Measurements from ENCODE around the gene ZNF33B.

Gene ZNF33B

GRCh38 chr10:42646687-42647640, 8.6 kb upstream of the ZNF33B start:
- Histone ChIP-seq H3K36me3 (ENCODE audit: insufficient read depth, low read length) (no peaks in the 10 kb centered on the region), H3K79me2 (ENCODE audit: insufficient read depth, low read length) (no peaks in the 10 kb centered on the region), H3K9me3 (ENCODE audit: insufficient read depth, low read length, severe bottlenecking) (no peaks in the 10 kb centered on the region), H3K4me3 (ENCODE audit: low read depth in 1 of 2, low read length in 2 of 2) (no peak overlapping the region), H3K4me2 (ENCODE audit: insufficient read depth, low read length) (no peak overlapping the region), H2AFZ (ENCODE audit: low read depth, low read length) (no peak overlapping the region), H3K27me3 (ENCODE audit: insufficient read depth, low read length, poor library complexity) (no peaks in the 10 kb centered on the region), H4K20me1 (ENCODE audit: insufficient read depth, low read length) (no peaks in the 10 kb centered on the region), H3K27ac (ENCODE audit: low read length) (no peak overlapping the region), H3K4me1 (ENCODE audit: insufficient read depth, low read length) (no peaks in the 10 kb centered on the region), H3K9ac (ENCODE audit: low read depth, low read length) (no peak overlapping the region)
- TF ChIP-seq CTCF (IDR thresholded peaks at IDR 0.05; ENCODE audit: borderline replicate concordance, extremely low read depth, low read length, poor library complexity, severe bottlenecking) (no peak), EZH2 (IDR thresholded peaks at IDR 0.05; ENCODE audit: borderline replicate concordance, low read depth, low read length, severe bottlenecking) (no peak)
- DNase-seq (no peak), ATAC-seq (ENCODE audit: insufficient read depth, low read depth) (no peak)

- TF ChIP-seq EZH2 (IDR thresholded peaks at IDR 0.05; ENCODE audit: borderline replicate concordance, low read depth, low read length, severe bottlenecking) = no peak
- no peak for TF ChIP-seq CTCF (IDR thresholded peaks at IDR 0.05; ENCODE audit: borderline replicate concordance, extremely low read depth, low read length, poor library complexity, severe bottlenecking)
- Histone ChIP-seq H3K4me3 (ENCODE audit: low read depth in 1 of 2, low read length in 2 of 2) (no peak overlapping the region), H3K27me3 (ENCODE audit: insufficient read depth, low read length, poor library complexity) (no peaks in the 10 kb centered on the region), H3K27ac (ENCODE audit: low read length) (no peak overlapping the region), H4K20me1 (ENCODE audit: insufficient read depth, low read length) (no peaks in the 10 kb centered on the region), H3K4me1 (ENCODE audit: insufficient read depth, low read length) (no peaks in the 10 kb centered on the region), H3K36me3 (ENCODE audit: insufficient read depth, low read length) (no peaks in the 10 kb centered on the region), H2AFZ (ENCODE audit: low read depth, low read length) (no peak overlapping the region), H3K4me2 (ENCODE audit: insufficient read depth, low read length) (no peak overlapping the region), H3K79me2 (ENCODE audit: insufficient read depth, low read length) (no peaks in the 10 kb centered on the region), H3K9ac (ENCODE audit: low read depth, low read length) (no peak overlapping the region), H3K9me3 (ENCODE audit: insufficient read depth, low read length, severe bottlenecking) (no peaks in the 10 kb centered on the region)
- DNase-seq (no peak), ATAC-seq (ENCODE audit: insufficient read depth, low read depth) (no peak)
Measured at GRCh38 chr10:42646214-42646613, 7.8 kb upstream of the ZNF33B start.

DNA sequence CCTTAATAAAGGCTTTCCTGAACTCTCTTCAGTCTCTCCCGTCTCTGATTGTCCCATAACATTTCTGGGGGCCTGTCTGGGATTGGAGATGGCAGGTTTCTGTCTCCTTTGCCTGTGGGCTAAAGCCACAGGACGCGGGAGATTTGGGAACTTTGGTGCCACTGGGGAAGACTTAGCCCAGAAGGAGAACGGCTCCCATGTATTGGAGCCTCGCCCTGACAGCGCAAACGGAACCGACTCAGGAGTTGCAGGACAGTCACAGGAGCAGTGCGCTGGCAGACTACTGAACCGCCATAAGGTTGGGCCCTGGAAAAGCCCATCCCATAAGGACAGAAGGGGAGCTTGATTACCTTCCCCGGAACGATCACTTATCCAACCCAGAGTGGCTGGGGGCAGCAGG, 7.1 kb upstream of the ZNF33B start:
- no peak for DNase-seq
- no peak overlapping the region for H3K9ac ChIP-seq (ENCODE audit: low read depth, low read length)
- H3K4me1 ChIP-seq (ENCODE audit: insufficient read depth, low read length) = no peaks in the 10 kb centered on the region
- H3K4me3 ChIP-seq (ENCODE audit: low read depth in 1 of 2, low read length in 2 of 2) = no peak overlapping the region
- no peaks in the 10 kb centered on the region for H3K36me3 ChIP-seq (ENCODE audit: insufficient read depth, low read length)
- H4K20me1 ChIP-seq (ENCODE audit: insufficient read depth, low read length) = no peaks in the 10 kb centered on the region
- no peak for ATAC-seq (ENCODE audit: insufficient read depth, low read depth)
- H3K4me2 ChIP-seq (ENCODE audit: insufficient read depth, low read length) = no peak overlapping the region
- H3K27me3 ChIP-seq (ENCODE audit: insufficient read depth, low read length, poor library complexity) = no peaks in the 10 kb centered on the region
- no peaks in the 10 kb centered on the region for H3K79me2 ChIP-seq (ENCODE audit: insufficient read depth, low read length)
- no peak overlapping the region for H3K27ac ChIP-seq (ENCODE audit: low read length)
- H3K9me3 ChIP-seq (ENCODE audit: insufficient read depth, low read length, severe bottlenecking) = no peaks in the 10 kb centered on the region
- H2AFZ ChIP-seq (ENCODE audit: low read depth, low read length) = no peak overlapping the region
- TF ChIP-seq CTCF (IDR thresholded peaks at IDR 0.05; ENCODE audit: borderline replicate concordance, extremely low read depth, low read length, poor library complexity, severe bottlenecking) (no peak), EZH2 (IDR thresholded peaks at IDR 0.05; ENCODE audit: borderline replicate concordance, low read depth, low read length, severe bottlenecking) (no peak)

All from DND-41 (cell line).